Neural progenitor cell (in vitro differentiated cells): ENCODE measurements around the gene DNER.

Experiments used
- CTCF ChIP-seq: fragments of 200-600 bp; sonication (generic); IDR thresholded peaks from 2 replicates; pipeline ENCODE4 v1.5.1; 2017; ENCODE audit warnings: antibody characterized with exemption, mild to moderate bottlenecking
- EZH2 ChIP-seq: fragments of 200-600 bp; sonication (generic); IDR thresholded peaks from 2 replicates; pipeline ENCODE4 v1.6.1; 2017; ENCODE audit warnings: antibody characterized with exemption, mild to moderate bottlenecking, moderate library complexity

- TF ChIP-seq CTCF (no peak), EZH2 (no peak)
Observed at GRCh38 chr2:229708335-229708734, 6.0 kb downstream of the DNER start.
